Subcutaneous abdominal adipose tissue (tissue), 5 donors: Measurements from ENCODE around the gene PFKFB4.
"Not testable (repeated sequence)": the region's sequence is repeated elsewhere in the genome, so short reads cannot be mapped to it uniquely, and the experiment has no call there.

Experiments
- H3K27ac ChIP-seq: one replicate; pipeline ENCODE4 v1.7.0; 2013; ENCODE audit warnings: low read depth, mild to moderate bottlenecking, inconsistent platforms, low read length, moderate library complexity
- H3K27me3 ChIP-seq, 5 donors: one replicate each; pipeline ENCODE4 v1.7.0; 2013; ENCODE audit warnings: low read length in 5 of 5, inconsistent platforms in 1 of 5; ENCODE audit not compliant: control insufficient read depth in 5 of 5, insufficient read depth in 4 of 5
- H3K36me3 ChIP-seq, 5 donors: one replicate each; pipeline ENCODE4 v1.7.0; 2013; ENCODE audit warnings: low read length in 5 of 5; ENCODE audit not compliant: control insufficient read depth in 5 of 5, insufficient read depth in 5 of 5
- H3K4me1 ChIP-seq, 5 donors: one replicate each; pipeline ENCODE4 v1.7.0; 2013; ENCODE audit warnings: low read length in 5 of 5, mild to moderate bottlenecking in 3 of 5, moderate library complexity in 1 of 5; ENCODE audit not compliant: control insufficient read depth in 5 of 5, insufficient read depth in 5 of 5
- H3K4me3 ChIP-seq, 5 donors: one replicate each; pipeline ENCODE4 v1.7.0; 2013; ENCODE audit warnings: low read length in 5 of 5, low read depth in 1 of 5
- H3K9ac ChIP-seq, 5 donors: one replicate each; pipeline ENCODE4 v1.7.0; 2013; ENCODE audit warnings: low read length in 5 of 5, mild to moderate bottlenecking in 4 of 5, moderate library complexity in 3 of 5
- H3K9me3 ChIP-seq, 5 donors: one replicate each; pipeline ENCODE4 v1.7.0; 2013; ENCODE audit warnings: low read length in 5 of 5; ENCODE audit not compliant: control insufficient read depth in 5 of 5
- donor health status: healthy.
- donor health status: healthy.
- donor health status: healthy.
- donor health status: healthy.
- donor health status: healthy.

The PFKFB4 gene

DNA sequence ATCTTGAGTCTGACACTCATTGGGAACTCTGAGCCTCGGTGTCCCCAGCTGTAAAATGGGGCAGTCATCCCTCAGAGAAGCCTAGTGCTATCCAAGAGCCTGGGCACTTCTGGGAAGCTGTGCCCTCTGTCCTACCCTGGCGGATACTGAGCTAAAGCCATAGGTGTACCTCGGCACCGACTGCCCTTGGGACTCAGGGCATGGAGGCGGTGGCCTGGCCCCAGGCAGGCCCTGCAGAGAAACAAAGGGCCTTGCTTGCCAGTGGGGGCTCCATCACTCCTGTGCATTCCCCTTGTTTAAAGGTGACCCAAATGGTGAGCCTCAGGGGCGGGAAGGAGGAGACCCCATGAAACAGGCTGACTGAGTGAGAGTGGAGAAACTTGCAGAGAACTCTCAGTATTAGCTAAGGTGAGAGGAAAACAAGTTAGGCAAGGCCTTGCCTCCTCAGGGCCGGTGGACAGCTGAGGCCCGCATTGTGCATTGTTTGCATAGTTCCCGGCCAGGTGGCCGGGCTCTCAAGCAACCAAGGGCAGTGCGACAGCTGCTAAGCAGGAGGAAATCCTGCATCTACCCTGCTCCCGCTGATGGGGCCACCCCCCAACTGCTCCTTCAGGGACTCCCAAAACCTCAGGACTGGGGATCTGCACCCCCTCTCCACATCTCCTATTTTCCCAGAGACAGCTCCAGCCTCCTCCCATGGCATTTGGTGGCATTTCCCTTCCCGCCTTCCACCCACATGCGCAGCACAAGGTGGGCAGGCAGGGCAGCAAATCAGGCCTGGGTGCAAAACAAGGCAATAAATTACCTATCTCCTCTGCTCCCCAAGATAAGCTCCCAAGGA lies 4.3 kb downstream of the PFKFB4 start:
- Histone ChIP-seq H3K4me3 (no peak overlapping the region), H3K27ac (no peak overlapping the region), H3K9me3 (no peaks in the 10 kb centered on the region), H3K36me3 (peaks cover 0 to under 1% (median 0%) of the 10 kb centered on the region in 5 donors), H3K9ac (no peak overlapping the region), H3K27me3 (no peaks in the 10 kb centered on the region), H3K4me1 (peaks cover 0 to 28% (median 15%) of the 10 kb centered on the region in 5 donors)

DNA sequence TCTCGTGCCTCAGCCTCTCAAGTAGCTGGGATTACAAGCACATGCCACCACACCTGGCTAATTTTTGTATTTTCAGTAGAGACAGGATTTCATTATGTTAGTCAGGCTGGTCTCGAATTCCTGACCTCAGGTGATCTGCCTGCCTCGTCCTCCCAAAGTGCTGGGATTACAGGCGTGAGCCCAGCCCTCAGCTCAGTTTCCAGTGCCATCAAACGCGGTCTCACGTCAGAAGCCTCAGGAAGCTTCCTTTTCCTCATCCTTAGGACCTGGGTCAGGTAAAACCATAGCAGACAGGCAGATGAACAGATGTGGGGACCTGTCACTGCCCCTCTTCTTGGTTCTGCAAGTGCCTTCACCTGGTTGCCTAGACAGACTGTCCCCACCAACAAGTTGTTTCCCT lies 5.0 kb downstream of the PFKFB4 start:
- H3K9ac ChIP-seq, H3K27me3 ChIP-seq, H3K4me3 ChIP-seq, H3K9me3 ChIP-seq, H3K36me3 ChIP-seq, H3K27ac ChIP-seq: not testable (repeated sequence)
- peaks cover 0 to 23% (median 11%) of the 10 kb centered on the region in 5 donors for H3K4me1 ChIP-seq

- H3K4me3 ChIP-seq = no peak overlapping the region
Measured at GRCh38 chr3:48548729-48549705, 7.6 kb downstream of the PFKFB4 start.

DNA sequence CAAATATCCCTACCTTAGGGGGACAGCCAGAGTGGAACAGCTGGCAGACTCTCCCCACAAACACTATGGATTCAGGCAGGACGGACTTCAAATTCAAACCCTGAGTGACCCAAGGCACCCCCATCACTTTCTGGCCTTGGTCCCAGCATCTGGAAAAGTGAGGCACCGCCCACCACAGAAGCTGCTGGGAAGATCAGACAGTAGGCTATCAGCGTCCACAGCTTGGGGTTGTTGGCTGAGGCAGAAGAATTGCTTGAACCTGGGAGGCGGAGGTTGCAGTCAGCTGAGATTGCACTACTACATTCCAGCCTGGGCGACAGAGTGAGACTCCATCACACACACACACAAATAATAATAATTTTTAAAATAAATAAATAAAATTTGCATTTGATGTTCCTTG lies 8.5 kb downstream of the PFKFB4 start:
- Histone ChIP-seq H3K9me3 (no peaks in the 10 kb centered on the region), H3K9ac (no peak overlapping the region), H3K4me1 (peaks cover 0 to 16% (median 3%) of the 10 kb centered on the region in 5 donors), H3K4me3 (no peak overlapping the region), H3K27me3 (no peaks in the 10 kb centered on the region), H3K36me3 (peaks cover 0 to 4% (median 3%) of the 10 kb centered on the region in 5 donors), H3K27ac (no peak overlapping the region)

More at GRCh38 chr3:48548729-48549705, 7.6 kb downstream of the PFKFB4 start:
- no peaks in the 10 kb centered on the region for H3K27me3 ChIP-seq
- peaks cover 0 to 4% (median 3%) of the 10 kb centered on the region in 5 donors for H3K36me3 ChIP-seq
- H3K9ac ChIP-seq = no peak overlapping the region
- H3K27ac ChIP-seq = no peak overlapping the region
- H3K9me3 ChIP-seq = no peaks in the 10 kb centered on the region
- H3K4me1 ChIP-seq = peaks cover 0 to 14% (median 3%) of the 10 kb centered on the region in 5 donors

GRCh38 chr3:48546203-48546829 lies 10.3 kb downstream of the PFKFB4 start:
- H3K9ac ChIP-seq = no peak overlapping the region
- H3K27me3 ChIP-seq = no peaks in the 10 kb centered on the region
- peaks cover 0 to 4% (median 3%) of the 10 kb centered on the region in 5 donors for H3K36me3 ChIP-seq
- H3K27ac ChIP-seq = no peak overlapping the region
- no peaks in the 10 kb centered on the region for H3K9me3 ChIP-seq
- H3K4me1 ChIP-seq = peaks cover 0 to 17% (median 3%) of the 10 kb centered on the region in 5 donors
- no peak overlapping the region for H3K4me3 ChIP-seq

DNA sequence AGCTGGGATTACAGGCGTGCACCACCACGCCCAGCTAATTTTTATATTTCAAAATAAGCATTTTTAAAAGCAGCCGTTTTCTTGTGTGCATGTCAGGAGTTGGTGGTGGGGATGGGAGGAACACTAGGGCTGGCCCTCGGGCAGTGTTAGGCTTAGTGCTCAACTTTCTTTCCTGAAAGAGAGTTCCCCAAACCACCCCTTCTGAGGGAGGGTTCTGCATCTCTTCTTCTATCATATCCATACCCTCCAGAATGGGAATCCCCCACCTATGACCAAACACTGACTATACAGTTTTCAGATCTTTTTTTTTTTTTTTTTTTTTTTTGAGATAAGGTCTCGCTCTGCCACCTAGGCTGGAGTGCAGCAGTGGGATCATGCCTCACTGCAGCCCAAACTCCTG lies 12.5 kb downstream of the PFKFB4 start:
- no peak overlapping the region for H3K9ac ChIP-seq
- H3K27ac ChIP-seq = no peak overlapping the region
- no peaks in the 10 kb centered on the region for H3K27me3 ChIP-seq
- no peak overlapping the region for H3K4me3 ChIP-seq
- H3K36me3 ChIP-seq = peaks cover 0 to 8% (median 3%) of the 10 kb centered on the region in 5 donors
- no peaks in the 10 kb centered on the region for H3K9me3 ChIP-seq
- peaks cover 0 to 17% (median 3%) of the 10 kb centered on the region in 5 donors for H3K4me1 ChIP-seq

DNA sequence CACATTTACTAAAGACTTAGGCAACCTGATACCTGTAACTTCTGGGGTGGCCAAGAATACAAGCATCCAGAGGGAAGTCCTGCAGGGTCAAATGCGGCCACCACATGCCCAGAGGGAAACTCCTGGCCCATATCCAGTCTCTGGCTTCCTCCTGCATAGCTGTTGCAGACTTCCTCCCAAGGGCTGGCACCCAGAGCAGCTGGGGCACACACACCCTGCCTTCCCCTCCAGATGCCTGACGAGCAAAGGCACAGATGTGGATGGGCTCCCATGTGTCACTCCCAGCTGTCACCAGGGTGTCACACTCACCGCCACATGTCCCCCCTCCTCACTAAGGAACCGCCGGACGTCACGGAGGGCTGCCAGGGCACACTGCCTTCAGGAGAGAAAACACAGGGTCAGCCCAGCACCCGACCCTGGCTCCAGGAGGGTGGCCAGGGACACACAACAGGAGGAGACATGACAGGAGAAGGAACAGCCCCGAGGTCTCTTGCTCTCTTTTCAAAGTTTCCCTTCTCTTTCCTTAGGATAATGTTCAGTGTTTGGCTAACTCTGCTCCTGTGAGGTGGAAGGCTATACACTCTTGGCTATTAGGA lies 13.2 kb downstream of the PFKFB4 start:
- Histone ChIP-seq H3K36me3 (peaks cover 0 to 14% (median 3%) of the 10 kb centered on the region in 5 donors), H3K4me3 (peak overlapping the region in 1 of 5 donors; percentile 7), H3K27ac (no peak overlapping the region)

GRCh38 chr3:48538451-48538850 lies 18.2 kb downstream of the PFKFB4 start:
- Histone ChIP-seq H3K27me3 (no peaks in the 10 kb centered on the region), H3K9me3 (no peaks in the 10 kb centered on the region), H3K36me3 (peaks cover 0 to 29% (median 5%) of the 10 kb centered on the region in 5 donors), H3K4me1 (peaks cover 0 to 10% (median 2%) of the 10 kb centered on the region in 5 donors), H3K9ac (no peak overlapping the region), H3K4me3 (no peak overlapping the region), H3K27ac (no peak overlapping the region)

More for the DNA sequence above, 13.2 kb downstream of the PFKFB4 start:
- H3K27me3 ChIP-seq = no peaks in the 10 kb centered on the region
- peaks cover 0 to 11% (median 3%) of the 10 kb centered on the region in 5 donors for H3K4me1 ChIP-seq
- H3K9me3 ChIP-seq = no peaks in the 10 kb centered on the region
- no peak overlapping the region for H3K9ac ChIP-seq

GRCh38 chr3:48536785-48537184 lies 19.8 kb downstream of the PFKFB4 start:
- no peaks in the 10 kb centered on the region for H3K27me3 ChIP-seq
- no peak overlapping the region for H3K27ac ChIP-seq
- H3K9me3 ChIP-seq = no peaks in the 10 kb centered on the region
- H3K9ac ChIP-seq = no peak overlapping the region
- H3K4me1 ChIP-seq = peaks cover 0 to 3% (median 0%) of the 10 kb centered on the region in 5 donors
- no peak overlapping the region for H3K4me3 ChIP-seq
- peaks cover 0 to 29% (median 5%) of the 10 kb centered on the region in 5 donors for H3K36me3 ChIP-seq
